OCI-LY7 (cell line): Measurements from ENCODE around the gene SOWAHA.

Experiments used
- EZH2phosphoT487 ChIP-seq: fragments of 200-600 bp; sonication (generic); IDR thresholded peaks from 2 replicates; pipeline ENCODE4 v1.6.1; 2018; ENCODE audit warnings: low read depth, borderline replicate concordance, mild to moderate bottlenecking, mixed run types, antibody characterized with exemption, low read length, moderate library complexity, mixed read lengths
- TF ChIP-seq, protein P1 (sequence below): fragments of 200-600 bp; sonication (generic); conservative IDR thresholded peaks from 2 replicates; pipeline ENCODE4 v1.5.1; 2014; ENCODE audit warnings: mild to moderate bottlenecking, antibody characterized with exemption, low read length, moderate library complexity, mixed read lengths

DNA sequence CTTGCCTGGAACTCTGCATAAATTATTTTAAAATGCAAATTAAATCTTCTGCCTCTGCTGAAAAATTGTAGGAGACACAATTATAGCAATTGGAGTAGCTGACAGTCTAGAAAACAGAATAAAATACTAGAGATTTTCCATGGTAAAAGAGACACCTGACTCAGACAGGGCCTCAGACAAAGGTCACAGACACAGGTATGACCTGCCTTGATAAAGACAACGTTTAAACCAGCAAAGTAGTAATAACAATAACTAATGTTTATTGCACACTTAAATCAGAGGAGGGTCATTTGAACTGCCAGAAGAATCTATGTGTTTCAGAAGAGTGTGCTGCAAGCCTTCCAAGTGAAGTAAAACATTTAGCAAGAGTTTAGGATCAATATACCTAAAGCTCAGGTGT lies 3.9 kb downstream of the SOWAHA start:
- TF ChIP-seq, protein P1, sequence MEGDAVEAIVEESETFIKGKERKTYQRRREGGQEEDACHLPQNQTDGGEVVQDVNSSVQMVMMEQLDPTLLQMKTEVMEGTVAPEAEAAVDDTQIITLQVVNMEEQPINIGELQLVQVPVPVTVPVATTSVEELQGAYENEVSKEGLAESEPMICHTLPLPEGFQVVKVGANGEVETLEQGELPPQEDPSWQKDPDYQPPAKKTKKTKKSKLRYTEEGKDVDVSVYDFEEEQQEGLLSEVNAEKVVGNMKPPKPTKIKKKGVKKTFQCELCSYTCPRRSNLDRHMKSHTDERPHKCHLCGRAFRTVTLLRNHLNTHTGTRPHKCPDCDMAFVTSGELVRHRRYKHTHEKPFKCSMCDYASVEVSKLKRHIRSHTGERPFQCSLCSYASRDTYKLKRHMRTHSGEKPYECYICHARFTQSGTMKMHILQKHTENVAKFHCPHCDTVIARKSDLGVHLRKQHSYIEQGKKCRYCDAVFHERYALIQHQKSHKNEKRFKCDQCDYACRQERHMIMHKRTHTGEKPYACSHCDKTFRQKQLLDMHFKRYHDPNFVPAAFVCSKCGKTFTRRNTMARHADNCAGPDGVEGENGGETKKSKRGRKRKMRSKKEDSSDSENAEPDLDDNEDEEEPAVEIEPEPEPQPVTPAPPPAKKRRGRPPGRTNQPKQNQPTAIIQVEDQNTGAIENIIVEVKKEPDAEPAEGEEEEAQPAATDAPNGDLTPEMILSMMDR, result no peak
- no peak for TF ChIP-seq EZH2phosphoT487
